Body of pancreas (tissue), 4 donors: Measurements from ENCODE around the gene RMI2.

ENCODE experiments used
- POLR2A ChIP-seq, 3 donors: fragments of 450-650 bp; IDR thresholded peaks; one replicate each; pipeline ENCODE4 v1.6.1; 2016; ENCODE audit warnings: antibody characterized with exemption in 3 of 3, mild to moderate bottlenecking in 2 of 3
- TF ChIP-seq, protein P1 (sequence below), 7 experiments: fragments of 450-650 bp in 4 of 7; fragments of 200-600 bp in 3 of 7; sonication (generic) in 3 of 7; IDR thresholded peaks; one replicate each; pipeline ENCODE4 v1.5.1; 2016 to 2019; ENCODE audit warnings: antibody characterized with exemption in 7 of 7

DNA sequence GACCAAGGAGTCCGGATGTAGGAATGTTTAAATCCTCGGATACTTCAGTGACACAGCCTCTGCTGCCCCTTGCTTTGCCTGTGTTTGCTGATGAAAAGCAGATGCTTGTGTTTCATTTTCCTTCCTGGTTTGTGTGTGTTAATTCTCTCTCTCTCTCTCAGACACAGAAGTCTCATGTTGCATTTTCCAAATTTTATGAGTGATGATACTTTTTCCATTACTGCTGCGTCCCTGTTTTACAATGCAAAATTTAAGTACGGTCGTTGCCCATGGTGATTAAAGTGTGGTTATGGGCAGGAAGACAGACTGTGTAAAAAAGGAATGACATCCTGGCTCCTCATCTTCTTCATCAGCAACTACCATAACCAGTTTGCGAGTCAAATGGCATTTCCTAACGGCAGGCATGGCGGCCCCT is 5.7 kb downstream of the RMI2 start:
- TF ChIP-seq, protein P1, sequence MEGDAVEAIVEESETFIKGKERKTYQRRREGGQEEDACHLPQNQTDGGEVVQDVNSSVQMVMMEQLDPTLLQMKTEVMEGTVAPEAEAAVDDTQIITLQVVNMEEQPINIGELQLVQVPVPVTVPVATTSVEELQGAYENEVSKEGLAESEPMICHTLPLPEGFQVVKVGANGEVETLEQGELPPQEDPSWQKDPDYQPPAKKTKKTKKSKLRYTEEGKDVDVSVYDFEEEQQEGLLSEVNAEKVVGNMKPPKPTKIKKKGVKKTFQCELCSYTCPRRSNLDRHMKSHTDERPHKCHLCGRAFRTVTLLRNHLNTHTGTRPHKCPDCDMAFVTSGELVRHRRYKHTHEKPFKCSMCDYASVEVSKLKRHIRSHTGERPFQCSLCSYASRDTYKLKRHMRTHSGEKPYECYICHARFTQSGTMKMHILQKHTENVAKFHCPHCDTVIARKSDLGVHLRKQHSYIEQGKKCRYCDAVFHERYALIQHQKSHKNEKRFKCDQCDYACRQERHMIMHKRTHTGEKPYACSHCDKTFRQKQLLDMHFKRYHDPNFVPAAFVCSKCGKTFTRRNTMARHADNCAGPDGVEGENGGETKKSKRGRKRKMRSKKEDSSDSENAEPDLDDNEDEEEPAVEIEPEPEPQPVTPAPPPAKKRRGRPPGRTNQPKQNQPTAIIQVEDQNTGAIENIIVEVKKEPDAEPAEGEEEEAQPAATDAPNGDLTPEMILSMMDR (IDR thresholded peaks at IDR 0.05) = no peak
- TF ChIP-seq POLR2A (IDR thresholded peaks at IDR 0.05) = no peak
